Vagina (tissue), 2 donors: ENCODE results near the gene TTC32. TPM values are rescaled to one million over a fixed set of nuclear protein-coding genes. Genes with fewer than 3 reads are reported as not detected.

Experiments
- DNase-seq, 2 donors: peaks; one replicate each; pipeline ENCODE4 v3.0.0-alpha.2; 2017; ENCODE audit errors: extremely low spot score in 2 of 2
- H3K27ac ChIP-seq: fragments of 200-600 bp; sonication (generic); one replicate; pipeline ENCODE4 v1.5.1; 2019
- H3K27me3 ChIP-seq: fragments of 200-600 bp; sonication (generic); one replicate; pipeline ENCODE4 v1.5.1; 2019
- H3K36me3 ChIP-seq, 2 donors: fragments of 200-600 bp; sonication (generic); one replicate each; pipeline ENCODE4 v1.5.1; 2017 to 2019
- H3K4me1 ChIP-seq: fragments of 200-600 bp; sonication (generic); one replicate; pipeline ENCODE4 v1.5.1; 2019
- H3K4me3 ChIP-seq, 2 donors: fragments of 200-600 bp; sonication (generic); 1 replicate in 1 of 2; 2 replicates in 1 of 2; pipeline ENCODE4 v1.5.1; 2016 to 2019
- H3K9me3 ChIP-seq: fragments of 200-600 bp; sonication (generic); one replicate; pipeline ENCODE4 v1.5.1; 2019
- POLR2A ChIP-seq, 2 donors: fragments of 450-650 bp; IDR thresholded peaks; one replicate each; pipeline ENCODE4 v1.6.1; 2017; ENCODE audit warnings: antibody characterized with exemption in 2 of 2, mild to moderate bottlenecking in 2 of 2, moderate library complexity in 2 of 2
- POLR2AphosphoS5 ChIP-seq, 2 donors: sonication (generic); formaldehyde crosslinking; IDR thresholded peaks; one replicate each; pipeline ENCODE4 v1.9.0; 2017; ENCODE audit warnings: antibody characterized with exemption in 2 of 2, mild to moderate bottlenecking in 2 of 2, low read depth in 1 of 2; ENCODE audit not compliant: insufficient read depth in 1 of 2
- intact Hi-C: fragments of 100-400 bp; cut with DNase I; formaldehyde crosslinking; loops from one replicate; pipeline ENCODE4 v1.15.1; 2023
- total RNA-seq: library from RNA; depleted of rRNA; stranded (reverse); fragments of >200 nt; gene quantifications from one replicate; pipeline ENCODE4 v1.2.3, GENCODE V29; 2016
- TF ChIP-seq, protein P1 (sequence below), 3 experiments: fragments of 450-650 bp in 2 of 3; fragments of 200-600 bp in 1 of 3; sonication (generic) in 1 of 3; IDR thresholded peaks; one replicate each; pipeline ENCODE4 v1.5.1; 2017 to 2019; ENCODE audit warnings: antibody characterized with exemption in 3 of 3, mild to moderate bottlenecking in 2 of 3, moderate library complexity in 2 of 3

Gene TTC32
- total RNA-seq, 1 donor from 2014 or later, result 15.2 TPM

DNA sequence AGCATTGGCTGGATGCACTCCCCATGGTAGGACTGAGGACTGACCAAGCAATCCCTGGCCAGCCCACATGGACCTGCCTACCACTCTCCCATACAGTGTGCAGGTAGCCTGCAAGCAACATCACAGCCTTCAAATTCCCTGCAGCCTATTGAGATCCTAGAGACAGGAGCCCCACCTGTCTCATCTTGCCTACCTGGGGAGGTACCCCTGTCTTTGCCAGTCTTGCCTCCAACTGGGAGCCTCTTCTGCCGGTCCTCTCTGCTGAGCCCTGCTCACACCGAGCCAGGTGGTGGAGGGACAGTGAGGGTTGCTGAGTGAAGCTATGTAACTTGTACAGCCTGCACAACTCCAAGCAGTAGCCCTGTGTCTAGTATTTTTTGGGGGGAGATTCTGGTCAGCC, 29.9 kb downstream of the TTC32 start:
- Histone ChIP-seq H3K4me3 (no peak overlapping the region), H3K27me3 (no peaks in the 10 kb centered on the region), H3K4me1 (peaks cover 17% of the 10 kb centered on the region), H3K36me3 (peaks cover 0 to 6% of the 10 kb centered on the region in 2 donors), H3K27ac (no peak overlapping the region), H3K9me3 (no peaks in the 10 kb centered on the region)
- intact Hi-C loops, result no loop called here
- TF ChIP-seq, protein P1, sequence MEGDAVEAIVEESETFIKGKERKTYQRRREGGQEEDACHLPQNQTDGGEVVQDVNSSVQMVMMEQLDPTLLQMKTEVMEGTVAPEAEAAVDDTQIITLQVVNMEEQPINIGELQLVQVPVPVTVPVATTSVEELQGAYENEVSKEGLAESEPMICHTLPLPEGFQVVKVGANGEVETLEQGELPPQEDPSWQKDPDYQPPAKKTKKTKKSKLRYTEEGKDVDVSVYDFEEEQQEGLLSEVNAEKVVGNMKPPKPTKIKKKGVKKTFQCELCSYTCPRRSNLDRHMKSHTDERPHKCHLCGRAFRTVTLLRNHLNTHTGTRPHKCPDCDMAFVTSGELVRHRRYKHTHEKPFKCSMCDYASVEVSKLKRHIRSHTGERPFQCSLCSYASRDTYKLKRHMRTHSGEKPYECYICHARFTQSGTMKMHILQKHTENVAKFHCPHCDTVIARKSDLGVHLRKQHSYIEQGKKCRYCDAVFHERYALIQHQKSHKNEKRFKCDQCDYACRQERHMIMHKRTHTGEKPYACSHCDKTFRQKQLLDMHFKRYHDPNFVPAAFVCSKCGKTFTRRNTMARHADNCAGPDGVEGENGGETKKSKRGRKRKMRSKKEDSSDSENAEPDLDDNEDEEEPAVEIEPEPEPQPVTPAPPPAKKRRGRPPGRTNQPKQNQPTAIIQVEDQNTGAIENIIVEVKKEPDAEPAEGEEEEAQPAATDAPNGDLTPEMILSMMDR (IDR thresholded peaks at IDR 0.05), result no peak
- TF ChIP-seq POLR2AphosphoS5 (IDR thresholded peaks at IDR 0.05; ENCODE audit: insufficient read depth in 1 of 2, low read depth in 1 of 2), result no peak
- TF ChIP-seq POLR2A (IDR thresholded peaks at IDR 0.05), result no peak
- no peak for DNase-seq

DNA sequence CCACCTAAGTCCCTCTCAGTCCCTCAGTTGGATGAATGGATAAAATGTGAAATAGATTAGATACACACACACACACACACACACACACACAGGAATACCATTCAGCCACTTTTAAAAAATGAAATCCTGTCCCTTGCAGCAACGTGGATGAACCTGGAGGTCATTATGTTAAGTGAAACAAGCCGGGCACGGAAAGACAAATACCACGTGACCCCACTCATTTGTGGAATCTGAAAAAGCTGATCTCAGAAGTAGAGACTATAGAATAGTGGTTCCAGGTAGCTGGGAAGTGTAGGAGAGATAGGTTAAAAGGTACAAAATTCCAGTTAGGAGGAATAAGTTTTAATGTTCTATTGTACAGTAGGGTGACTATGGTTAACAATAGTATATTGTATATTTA, 31.0 kb downstream of the TTC32 start:
- Histone ChIP-seq H3K27ac (no peak overlapping the region), H3K9me3 (no peaks in the 10 kb centered on the region), H3K4me3 (no peak overlapping the region), H3K4me1 (peaks cover 17% of the 10 kb centered on the region), H3K36me3 (peaks cover 0 to 2% of the 10 kb centered on the region in 2 donors), H3K27me3 (no peaks in the 10 kb centered on the region)
- no peak for TF ChIP-seq POLR2AphosphoS5 (IDR thresholded peaks at IDR 0.05; ENCODE audit: insufficient read depth in 1 of 2, low read depth in 1 of 2)
- TF ChIP-seq, protein P1 (IDR thresholded peaks at IDR 0.05), result no peak
- TF ChIP-seq POLR2A (IDR thresholded peaks at IDR 0.05), result no peak
- intact Hi-C loops, result no loop called here
- no peak for DNase-seq

DNA sequence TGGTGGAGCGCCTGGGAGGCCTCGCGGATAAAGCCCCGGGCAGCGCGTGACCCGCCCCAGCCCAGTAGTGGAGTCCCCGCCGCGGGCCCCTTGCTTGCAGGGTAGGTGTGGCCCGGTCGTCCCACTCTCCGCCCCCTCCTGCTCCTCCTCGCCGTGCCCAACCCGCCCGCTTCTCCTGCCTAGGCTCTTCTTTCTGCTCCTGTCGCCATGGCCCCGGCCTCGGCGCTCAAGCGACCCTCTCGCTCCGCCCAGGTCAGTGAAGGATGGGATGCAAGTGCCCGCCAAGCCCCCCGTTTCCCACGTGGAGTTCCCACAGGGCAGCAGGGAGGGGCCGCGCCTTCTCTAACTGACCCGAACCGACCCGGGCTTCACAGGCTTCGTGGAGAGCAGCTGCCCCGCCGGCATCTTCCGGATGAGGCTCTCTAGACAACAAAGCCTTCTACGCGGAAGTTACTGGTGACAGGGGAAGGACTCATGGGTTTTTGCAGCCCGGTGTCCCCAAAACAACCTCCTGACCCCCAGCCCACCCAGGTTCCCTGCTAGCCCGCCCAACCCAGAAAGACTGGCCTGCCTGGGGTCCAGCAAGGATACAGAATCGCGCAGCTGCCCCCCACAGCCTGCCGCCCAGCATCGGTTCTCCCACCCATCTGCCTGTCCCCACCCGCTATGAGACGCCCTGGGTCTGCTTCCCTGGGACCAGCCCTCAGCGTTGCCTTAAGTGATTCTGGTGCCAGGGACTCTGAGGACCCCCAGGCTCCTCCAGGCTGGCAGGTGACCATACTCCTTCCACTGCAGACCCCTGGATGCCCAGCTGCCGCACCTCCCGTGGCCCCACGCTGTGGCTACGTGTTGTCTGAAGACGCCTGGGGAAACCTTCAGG, 32.8 kb downstream of the TTC32 start:
- no peak for DNase-seq
- peak in 1 of 2 donors; percentile 42 for TF ChIP-seq POLR2AphosphoS5 (IDR thresholded peaks at IDR 0.05; ENCODE audit: insufficient read depth in 1 of 2, low read depth in 1 of 2)
- TF ChIP-seq, protein P1 (IDR thresholded peaks at IDR 0.05), result no peak
- intact Hi-C loops, result loop anchor here (10.0 kb wide), 2 partner anchors 974 to 1124 kb away; no protein-coding TSS in a partner anchor

DNA sequence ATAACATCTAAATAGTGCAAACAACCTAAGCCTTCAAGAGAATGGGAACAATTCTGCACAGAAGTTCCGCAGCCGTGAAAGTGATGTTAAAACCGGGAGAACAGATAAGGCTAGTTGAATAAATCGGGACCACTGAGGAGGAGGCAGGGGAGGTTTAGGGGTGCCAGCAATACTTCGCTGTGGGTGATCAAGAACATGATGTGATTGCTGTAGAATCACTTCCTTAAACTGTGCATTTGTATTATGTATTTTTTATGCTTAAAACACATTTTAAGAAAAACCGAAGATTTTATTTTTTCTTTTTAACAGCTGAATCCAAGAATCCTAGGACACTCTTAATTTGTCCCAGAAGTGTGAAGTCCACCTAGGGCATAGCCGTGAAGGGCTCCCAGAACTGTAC, 33.6 kb downstream of the TTC32 start:
- intact Hi-C loops, result loop anchor here (10.0 kb wide), 2 partner anchors 973 to 1123 kb away; no protein-coding TSS in a partner anchor
- H3K4me1 ChIP-seq, result peaks cover 24% of the 10 kb centered on the region
- no peak overlapping the region for H3K27ac ChIP-seq
- no peaks in the 10 kb centered on the region for H3K9me3 ChIP-seq
- peak overlapping the region; percentile 42 to 50 for H3K4me3 ChIP-seq
- no peaks in the 10 kb centered on the region for H3K27me3 ChIP-seq
- no peaks in the 10 kb centered on the region for H3K36me3 ChIP-seq
- TF ChIP-seq, protein P1 (IDR thresholded peaks at IDR 0.05), result no peak
- no peak for TF ChIP-seq POLR2A (IDR thresholded peaks at IDR 0.05)
- no peak for TF ChIP-seq POLR2AphosphoS5 (IDR thresholded peaks at IDR 0.05; ENCODE audit: insufficient read depth in 1 of 2, low read depth in 1 of 2)
- DNase-seq, result no peak

More for the DNA sequence above, 32.8 kb downstream of the TTC32 start:
- Histone ChIP-seq H3K27ac (no peak overlapping the region), H3K4me3 (peak overlapping the region; percentile 42 to 50), H3K36me3 (no peaks in the 10 kb centered on the region), H3K9me3 (no peaks in the 10 kb centered on the region), H3K27me3 (no peaks in the 10 kb centered on the region), H3K4me1 (peaks cover 17% of the 10 kb centered on the region)

DNA sequence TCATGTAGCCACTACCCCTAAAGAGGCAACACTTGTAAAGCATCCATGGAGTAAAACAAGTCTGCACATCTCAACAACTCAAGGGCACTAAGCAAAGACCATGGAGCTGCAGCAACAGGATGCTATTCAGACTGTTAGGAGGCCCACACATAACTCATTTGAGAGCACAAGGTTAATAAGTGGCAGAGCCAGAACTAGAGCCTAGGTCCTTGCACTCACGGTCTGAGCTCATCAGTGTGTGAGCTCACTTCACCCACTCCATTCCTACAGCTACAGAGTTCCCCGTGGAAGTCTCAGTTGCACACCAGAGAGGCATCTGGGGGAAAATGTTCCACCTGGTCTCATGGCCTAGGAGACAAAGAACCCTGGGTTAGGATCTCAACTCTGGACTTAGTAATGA, 35.0 kb downstream of the TTC32 start:
- DNase-seq, result no peak
- H3K4me1 ChIP-seq, result peaks cover 26% of the 10 kb centered on the region
- TF ChIP-seq POLR2A (IDR thresholded peaks at IDR 0.05) (no peak), POLR2AphosphoS5 (IDR thresholded peaks at IDR 0.05; ENCODE audit: insufficient read depth in 1 of 2, low read depth in 1 of 2) (no peak)
- TF ChIP-seq, protein P1 (IDR thresholded peaks at IDR 0.05), result no peak
- H3K27ac ChIP-seq, result no peak overlapping the region
- H3K36me3 ChIP-seq, result no peaks in the 10 kb centered on the region
- no peaks in the 10 kb centered on the region for H3K9me3 ChIP-seq
- H3K4me3 ChIP-seq, result no peak overlapping the region
- H3K27me3 ChIP-seq, result no peaks in the 10 kb centered on the region
- intact Hi-C loops, result loop anchor here (10.0 kb wide), 2 partner anchors 972 to 1122 kb away; no protein-coding TSS in a partner anchor
